NCI-H774 (cell line): ENCODE results near the gene ANO3.

ENCODE experiments used
- DNase-seq: peaks from one replicate; lab custom pipeline; 2025; lab: John Stamatoyannopoulos, UW

ANO3 gene

DNA sequence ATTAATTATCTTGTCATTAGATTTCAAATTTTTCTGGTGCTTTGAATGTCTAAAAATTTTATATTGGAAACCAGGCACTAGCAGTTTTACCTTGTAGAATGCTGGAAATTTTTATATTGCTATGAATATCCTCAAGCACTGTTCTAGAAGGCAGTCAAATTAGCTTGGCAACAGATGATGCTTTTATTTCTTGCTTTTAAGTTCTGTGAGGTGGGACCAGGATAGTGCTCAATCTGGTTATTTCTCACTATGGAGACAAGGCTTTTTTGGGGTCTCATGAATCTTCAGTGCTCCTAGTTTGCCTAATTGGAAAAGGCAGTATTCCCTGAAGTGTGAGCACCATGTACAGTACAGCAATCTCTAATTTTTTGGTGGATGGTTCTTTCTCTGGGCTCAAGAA is 27.1 kb downstream of the ANO3 start:
- DNase-seq: no peak

DNA sequence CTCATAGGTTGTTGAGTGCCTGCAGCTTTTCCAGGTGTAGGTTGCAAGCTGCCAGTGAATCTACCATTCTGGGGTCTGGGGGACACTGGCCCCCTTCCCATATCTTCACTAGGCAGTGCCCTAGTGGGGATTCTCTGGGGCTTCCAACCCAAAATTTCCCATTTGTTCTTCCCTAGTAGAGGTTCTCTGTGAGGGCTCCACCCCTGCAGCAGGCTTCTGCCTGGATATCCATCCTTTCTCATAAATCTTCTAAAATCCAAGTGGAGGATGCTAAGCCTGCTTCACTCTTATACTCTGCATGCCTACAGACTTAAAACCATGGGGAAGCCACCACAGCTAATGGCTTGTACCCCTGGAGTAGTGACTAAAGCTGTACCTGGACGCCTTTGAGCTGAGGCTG is 33.4 kb downstream of the ANO3 start:
- no peak for DNase-seq

DNA sequence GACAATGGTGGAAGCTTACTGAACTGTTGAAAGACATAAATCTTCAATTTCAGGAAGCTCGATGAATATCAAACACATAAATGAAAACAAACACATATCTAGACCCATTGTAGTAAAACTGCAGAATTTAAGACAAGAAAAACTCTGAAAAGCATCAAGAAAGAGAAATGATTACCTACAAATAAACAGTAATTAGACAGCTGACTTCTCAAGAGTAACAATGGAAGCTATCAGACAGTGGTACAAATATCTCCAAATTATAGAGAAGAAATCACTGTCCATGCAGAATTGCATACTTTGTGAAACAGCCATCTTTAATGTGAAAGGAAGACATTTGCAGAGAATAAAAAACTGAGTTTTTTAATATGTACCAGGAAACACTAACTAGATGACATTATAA is 45.7 kb downstream of the ANO3 start:
- DNase-seq: no peak

DNA sequence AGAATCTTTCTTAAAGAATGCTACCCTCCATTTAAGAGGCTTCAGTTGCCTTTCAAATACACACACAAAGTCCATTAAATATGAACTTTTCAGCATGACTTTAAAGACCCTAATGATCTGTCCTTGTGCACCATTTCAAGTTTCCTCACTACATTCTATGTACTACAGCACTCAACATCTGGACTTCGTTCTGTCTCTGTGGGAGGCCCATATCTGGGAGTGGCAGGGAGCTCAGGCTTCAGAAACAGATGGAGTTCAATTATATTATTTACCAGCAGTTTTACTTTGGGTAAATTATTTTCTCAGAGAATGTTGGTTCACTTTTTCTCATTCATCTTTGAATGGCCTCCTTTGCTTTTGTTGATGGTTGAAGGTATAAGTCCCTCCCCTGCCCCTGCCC is 67.4 kb downstream of the ANO3 start:
- no peak for DNase-seq

DNA sequence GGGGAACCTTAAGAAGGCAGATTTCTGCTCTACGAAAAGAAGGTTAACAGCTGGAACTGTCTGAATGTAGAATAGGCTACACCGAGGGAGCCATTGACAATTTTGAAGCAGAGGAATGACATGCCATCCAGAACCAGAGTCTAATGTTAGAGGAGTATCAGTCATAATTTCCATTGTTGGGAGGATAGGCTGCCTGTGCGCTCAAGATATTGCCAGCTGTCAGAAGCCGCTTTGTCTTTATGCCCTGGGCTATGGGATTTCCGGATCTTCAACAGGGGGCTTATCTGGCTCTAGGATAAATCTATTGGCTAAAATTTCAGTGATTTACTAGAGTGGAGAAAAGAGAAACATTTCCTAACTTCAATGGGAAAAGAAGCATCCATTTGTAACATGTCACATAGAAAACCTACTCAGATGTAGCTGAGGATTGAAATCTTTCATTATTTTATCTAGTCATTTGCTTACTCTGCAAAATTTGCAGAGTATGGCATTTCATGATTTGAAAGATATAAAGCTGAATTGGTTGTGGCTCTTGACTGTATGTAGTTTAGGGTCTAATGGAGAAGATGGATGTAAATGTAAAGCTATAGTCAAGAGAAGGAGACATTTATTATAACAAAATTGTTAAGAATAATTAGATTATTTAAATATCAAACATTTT is 78.9 kb downstream of the ANO3 start:
- DNase-seq: no peak

DNA sequence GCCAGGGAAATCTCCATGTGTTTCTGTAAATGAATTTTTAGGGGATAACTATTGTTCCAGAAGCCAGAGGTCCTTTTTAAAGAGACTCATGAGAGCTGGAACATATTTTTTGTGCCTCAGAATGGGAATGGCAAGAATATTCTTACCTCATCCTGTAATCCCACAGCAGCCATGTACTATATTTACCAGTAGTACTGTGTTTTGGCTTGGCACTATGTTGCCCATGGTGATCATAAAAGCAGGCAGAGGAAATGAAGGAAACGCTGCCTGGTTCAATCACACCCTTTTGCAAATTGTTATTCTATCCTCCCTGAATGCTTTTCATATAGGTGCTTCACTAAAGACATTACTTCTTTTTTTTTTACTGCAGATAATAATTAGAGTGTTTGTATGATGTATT is 81.0 kb downstream of the ANO3 start:
- DNase-seq: no peak

DNA sequence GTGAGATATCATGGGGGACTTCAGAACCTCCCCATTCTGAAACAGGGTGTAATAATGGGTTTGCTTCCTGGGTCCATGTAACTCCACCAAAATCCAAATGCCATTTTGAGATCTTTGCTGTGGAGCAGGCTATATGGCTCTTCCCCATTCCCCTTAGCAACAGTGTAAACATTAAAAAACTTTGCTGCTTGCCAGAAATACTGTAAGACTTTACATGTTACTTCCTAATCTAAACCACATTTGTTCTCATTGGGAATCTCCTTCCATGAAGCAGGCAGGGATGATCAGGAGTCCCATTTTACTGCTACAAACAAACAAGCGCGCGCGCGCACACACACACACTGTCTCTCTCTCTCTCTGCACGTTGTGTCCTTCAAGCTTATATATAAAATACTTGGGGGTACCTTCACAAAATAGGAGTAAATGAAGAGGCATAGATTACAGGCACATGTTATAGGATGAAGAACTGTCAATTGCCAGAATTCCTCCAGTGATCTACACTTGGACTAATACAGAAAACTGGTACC is 86.5 kb downstream of the ANO3 start:
- no peak for DNase-seq

DNA sequence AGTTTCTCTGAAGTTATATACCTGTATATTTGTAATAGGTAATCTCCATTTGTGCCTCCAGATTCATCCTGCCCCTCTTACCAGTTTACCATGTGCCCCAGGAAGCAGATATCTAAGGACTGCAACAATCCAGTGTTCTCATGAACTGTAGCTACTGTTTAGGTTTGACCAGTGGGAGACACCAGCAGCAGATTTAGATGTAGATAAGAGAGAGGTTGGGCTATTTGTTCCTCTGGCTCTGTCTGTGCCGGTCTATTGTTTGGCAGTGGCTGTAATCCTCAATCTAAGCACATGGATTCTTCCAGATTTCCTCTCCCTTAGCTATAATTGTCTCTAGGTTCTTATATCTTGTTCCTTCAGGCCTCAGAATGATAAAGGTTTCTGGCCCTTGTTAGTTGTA is 88.4 kb downstream of the ANO3 start:
- no peak for DNase-seq

DNA sequence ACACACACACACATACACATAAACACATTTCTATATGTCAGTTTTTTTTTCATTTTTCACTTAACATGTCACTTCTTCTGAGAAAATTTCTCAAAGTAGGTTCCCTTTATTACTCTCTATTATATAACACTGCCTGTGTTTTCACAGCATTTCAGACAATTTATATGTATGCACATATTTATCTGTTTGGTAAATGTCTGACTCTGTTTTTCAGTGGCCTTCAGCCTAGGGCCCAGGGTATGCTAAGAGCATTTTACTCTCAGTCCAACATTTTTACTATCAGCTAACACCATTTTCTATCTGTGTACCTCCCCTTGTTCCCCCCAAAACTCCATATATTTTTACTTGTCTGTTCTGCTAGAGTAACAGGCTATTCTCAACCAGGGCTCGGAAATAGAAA is 92.3 kb downstream of the ANO3 start:
- no peak for DNase-seq

DNA sequence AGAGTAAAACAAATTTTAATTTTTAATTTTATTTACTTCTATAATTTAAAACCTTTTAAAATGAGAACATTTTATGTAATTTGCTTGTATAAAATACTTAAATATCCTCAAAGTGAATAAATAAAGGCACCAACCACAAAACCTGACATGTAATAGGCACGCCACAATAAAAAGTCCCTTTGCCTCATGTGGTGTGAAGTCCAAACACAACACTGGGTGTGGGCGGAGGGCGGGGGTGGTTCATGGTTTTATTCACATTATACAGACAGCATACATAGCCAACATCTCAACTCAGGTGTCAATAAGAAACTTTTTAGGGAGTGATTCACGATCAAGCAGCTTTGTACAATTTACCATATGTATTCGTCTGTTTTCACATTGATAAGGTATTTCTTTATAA is 107.9 kb downstream of the ANO3 start:
- no peak for DNase-seq

DNA sequence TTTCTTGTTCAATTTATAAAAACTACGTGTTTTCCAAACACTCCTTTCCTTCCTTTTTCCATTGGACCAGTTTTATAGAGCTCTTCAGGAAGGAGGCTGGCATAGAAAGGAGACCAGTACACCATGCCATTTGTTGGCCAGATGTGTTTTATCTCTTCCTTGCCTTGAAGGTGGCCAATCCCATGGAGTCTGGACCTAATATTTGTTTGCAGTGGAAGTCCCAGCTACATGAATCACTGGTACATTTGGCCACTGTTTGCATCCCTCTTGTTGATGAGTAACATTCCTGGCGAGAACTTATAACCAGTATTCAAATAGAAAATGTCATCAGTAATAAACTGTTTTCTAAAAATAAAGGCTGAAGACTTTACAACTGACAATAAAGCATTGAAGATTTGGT is 110.2 kb downstream of the ANO3 start:
- DNase-seq: no peak

DNA sequence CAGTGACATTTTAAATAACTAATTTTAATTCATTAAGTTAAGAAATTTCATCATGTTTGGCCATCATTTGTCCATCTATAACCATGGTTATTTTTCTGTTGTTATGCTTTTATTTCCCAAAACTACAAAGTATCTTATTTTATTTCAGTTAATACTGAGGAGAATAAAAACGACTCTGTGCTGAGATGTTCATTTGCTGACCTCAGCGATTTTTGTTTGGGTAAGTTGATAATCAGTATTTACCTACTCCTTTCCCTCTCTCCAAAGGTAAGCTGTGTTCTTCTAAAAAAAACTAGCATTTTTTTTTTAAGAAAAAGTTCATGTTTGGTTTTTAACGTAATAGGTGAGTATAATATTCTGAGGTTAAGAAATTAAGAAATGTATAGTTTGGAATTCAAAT is 111.7 kb downstream of the ANO3 start:
- DNase-seq: no peak

DNA sequence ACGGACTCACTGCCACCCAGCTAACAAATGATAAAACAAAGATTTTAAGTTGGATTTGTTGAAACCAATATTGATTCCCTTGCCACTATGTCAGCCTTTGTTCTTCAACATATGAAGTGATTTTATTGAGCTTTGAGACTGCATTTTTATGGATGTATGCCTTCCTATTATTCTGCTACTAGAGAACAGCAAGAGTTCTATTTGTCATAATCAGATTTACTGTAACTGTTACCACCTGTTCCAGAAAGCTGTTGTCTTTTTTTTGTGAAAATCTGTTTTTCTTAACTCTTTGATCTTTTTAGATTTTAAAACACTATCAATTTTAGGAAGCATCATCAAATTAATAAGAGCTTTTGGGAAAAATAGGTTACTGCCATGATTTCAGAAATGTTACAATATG is 125.7 kb downstream of the ANO3 start:
- DNase-seq: no peak

DNA sequence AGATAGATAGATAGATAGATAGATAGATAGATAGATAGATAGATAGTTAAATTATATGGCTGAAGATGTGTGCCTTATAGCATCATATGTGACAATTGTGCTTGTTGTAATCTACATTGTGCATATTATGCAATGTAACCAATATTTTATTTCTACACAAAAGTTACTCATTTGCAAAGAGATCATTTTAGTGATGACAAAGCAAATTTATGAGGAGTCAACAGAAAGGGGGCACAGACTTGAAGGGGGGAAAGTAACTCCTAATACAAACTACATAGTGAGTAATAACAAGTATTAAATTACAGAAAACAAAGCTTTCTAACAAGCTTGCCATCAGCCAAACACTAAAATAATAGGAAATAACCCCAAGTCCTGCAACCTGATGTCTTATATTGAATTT is 133.3 kb downstream of the ANO3 start:
- DNase-seq: no peak

DNA sequence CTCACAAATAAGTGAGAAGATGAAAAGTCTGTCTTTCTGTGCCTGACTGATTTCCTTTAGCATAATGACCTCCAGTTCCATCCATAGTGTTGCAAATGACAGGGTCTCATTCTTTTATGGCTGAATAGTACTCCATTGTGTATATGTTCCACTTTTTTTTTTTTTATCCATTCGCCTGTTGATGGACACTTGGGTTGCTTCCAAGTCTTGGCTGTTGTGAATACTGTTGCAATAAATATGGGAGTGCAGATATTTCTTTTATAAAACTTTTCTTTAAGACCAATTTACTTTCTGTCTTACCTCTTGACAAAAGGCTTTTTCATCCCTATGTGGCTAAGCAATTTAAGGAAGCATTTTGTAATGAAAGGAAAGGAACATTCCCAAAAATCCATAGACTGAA is 135.6 kb downstream of the ANO3 start:
- DNase-seq: no peak

DNA sequence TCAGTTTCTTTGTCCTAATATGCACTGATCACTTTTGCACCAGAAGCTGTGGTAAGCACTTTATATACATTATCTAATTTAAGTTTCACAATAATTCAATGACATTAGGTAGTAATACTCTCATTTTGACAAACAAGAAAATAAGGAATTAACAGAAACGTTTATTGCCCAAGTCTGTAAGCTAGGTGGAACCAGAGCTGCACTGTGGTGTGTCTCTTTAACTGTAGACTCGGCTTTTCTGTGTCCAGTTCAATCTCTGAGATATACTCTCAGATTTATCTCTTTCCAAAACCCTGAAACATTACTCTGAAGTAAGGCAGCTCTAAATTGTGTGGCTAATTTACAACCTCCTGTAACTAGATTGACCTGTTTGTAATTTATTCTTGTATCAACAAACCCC is 139.1 kb downstream of the ANO3 start:
- no peak for DNase-seq

DNA sequence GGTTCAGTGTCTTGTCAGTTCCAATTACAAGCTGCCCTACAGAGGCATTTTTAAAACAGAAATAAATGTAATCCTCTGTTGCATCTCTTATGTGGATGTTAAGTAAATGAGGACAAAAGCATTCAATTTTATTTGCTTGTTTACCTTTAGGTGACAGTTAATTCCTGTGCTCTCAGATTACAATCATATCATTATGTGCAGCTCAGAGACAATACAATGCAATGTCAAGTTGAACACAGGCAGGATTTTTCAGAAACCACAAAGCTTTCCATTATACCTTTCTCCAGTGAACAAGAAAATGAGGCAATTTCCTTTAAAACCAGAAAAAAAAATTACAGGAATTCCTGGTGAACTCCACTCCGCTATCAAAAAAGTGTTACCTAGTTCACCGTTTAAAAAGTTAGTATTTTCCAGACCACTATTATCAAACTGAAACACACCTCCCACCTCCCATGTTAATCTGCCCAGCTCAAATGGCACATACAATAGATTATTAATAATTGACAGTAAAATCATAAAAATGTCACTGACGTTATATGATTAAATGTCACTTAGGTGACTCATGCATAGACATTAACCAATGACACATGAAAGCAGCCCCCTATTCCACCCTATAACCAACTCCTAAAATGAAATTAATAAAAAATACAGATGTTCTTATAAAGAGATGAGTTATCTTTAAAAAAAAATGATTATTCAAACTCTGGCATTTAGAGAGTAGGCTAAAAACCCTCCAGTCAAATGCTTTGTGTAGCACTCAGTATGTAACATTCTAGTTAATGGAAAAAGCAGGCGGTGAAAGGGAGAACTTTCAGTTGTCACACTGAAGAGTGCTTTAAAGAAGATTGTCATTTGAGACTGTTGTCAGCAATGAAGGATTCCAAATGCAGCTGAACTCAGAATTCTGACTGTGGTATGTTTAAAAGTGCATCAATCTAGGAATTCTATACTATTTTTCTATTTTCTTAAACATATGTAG is 141.6 kb downstream of the ANO3 start:
- DNase-seq: no peak

DNA sequence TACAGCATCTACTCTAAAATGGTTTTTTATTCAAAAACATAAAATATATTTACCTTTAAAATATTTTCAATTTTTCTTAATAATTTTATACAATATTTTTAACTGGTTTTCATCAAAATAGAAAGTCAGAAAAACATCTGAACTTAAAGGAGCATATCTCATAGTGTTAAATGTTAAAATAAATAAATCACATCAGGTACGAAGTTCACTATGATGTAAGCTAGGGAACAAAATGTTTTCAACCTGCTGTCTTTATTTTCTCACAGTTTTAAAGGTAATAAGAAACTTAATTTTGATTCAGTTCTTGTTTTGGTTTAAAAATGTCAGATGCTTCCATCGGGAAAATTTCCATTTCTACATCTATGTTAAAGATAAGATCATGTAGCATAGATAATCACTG is 142.5 kb downstream of the ANO3 start:
- DNase-seq: no peak

DNA sequence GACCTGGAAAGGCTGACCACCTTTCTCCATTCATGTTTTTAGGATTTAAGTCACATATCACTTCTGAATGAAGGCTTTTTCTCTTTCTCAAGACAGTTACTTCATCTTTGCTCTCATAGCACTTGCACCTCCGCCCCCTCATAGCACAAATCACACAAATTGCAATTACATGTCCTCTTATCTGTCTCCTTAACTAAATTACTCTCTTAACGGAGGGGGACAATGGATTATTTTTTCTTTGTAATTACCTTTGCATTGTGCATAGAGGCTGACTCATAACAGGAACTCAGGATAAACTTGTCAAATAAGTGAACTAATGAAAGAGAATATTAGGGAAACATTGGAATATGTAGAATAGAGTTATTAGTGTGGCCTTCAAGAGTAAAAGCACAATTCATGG is 145.5 kb downstream of the ANO3 start:
- no peak for DNase-seq

DNA sequence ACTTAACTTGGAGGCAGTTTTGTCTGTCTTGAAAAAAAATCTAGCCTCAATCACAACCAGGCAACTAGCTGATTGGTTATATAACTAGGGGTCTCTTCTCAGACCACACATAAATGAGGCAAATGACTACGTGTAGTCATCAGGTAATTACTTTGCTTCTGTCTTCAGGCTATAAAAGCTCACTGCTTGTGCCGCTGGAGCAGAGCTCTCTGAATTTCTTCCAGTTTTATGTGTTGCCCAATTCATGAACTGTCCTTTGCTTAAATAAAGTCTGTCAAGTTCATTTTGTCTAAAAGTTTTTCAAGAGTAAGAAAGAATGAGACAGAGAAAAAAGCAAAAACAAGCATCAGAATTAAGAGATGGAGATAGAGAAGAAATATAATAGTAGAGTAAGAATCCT is 146.8 kb downstream of the ANO3 start:
- DNase-seq: no peak

DNA sequence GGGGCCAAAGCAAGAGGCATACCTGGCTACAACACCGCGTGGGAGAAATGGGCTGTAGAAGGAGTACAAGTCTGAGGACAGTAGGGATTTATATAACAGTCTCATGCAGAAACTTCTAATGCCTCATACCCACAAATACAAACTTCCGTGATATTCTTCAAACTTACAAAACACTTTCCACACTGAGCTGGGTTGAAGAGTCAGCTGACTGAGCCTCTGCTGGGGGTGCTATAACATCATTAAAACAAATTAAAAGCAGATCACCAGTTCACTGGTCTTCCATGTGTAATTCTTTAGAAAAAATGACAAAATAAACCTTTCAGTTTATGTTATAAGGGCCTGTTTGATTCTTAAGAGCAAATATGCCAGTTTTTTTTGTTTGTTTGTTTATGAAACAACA is 148.1 kb downstream of the ANO3 start:
- no peak for DNase-seq

DNA sequence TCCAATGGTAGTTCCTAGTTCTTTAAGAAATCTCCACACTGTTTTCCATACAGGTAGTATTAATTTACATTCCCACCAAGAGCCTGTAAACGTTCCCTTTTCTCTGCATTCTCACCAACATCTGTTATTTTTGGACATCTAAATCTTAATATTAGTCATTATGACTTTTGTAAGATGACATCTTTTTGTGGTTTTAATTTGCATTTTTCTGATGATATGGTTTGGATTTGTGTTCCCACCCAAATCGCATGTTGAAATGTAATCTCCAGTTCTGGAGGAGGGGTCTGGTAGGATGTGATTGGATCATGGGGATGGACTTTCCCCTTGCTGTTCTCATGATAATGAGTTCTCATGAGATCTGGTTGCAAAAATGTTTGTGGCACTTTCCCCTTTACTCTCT is 151.2 kb downstream of the ANO3 start:
- DNase-seq: no peak

DNA sequence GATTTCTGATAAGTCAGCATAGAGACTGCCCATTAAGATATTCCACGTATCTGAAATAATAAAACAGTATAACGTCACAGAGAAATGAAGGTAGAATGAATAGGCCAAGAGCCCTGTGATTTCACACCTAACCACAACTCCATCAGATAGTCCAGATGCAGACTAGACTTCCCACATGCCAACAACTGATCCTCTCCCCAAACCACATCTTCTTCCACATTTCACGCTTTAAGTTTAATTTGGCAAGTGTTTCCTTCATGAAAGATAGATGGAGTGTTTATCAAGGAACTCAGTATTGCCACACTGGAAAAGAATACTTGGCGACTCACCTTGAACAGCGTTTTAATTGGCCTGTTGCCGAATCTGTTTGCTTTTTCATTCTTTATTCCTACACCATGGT is 158.6 kb downstream of the ANO3 start:
- DNase-seq: no peak
